ENCODE measurements around the gene NRBP1.
"Not testable (repeated sequence)": the region's sequence is repeated elsewhere in the genome, so short reads cannot be mapped to it uniquely, and the experiment has no call there.

NRBP1 gene

DNA sequence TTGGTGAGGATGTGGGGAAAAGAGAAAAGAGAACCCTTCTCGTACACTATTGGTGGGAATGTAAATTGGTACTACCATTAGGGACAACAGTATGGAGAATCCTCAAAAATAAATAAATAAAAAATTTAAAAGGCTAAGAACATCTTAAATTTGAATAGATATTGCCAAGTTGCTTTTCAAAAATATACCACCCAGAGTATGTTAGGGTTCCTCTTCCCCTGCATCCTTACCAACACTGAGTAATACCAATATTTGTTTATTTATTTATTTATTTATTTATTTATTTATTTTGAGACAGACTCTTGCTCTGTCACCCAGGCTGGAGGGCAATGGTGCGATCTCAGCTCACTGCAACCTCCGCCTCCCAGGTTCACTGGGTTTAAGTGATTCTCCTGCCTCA lies 5.5 kb upstream of the NRBP1 start:
- no peak for DNase-seq

DNA sequence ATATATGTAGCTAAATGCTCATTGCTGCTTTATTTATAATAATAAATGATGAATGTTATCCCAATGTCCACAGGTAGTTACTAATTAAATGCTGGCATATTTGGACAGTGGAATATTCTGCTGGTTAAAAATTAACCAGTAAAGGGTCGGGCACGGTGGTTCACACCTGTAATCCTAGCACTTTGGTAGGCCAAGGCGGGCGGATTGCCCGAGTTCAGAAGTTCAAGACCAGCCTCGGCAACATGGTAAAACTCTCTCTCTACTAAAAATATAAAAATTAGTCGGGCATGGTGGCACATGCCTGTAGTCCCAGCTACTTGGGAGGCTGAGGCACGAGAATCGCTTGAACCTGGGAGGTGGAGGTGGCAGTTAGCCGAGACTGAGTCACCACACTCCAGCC lies 3.4 kb upstream of the NRBP1 start:
- DNase-seq: not testable (repeated sequence)

DNA sequence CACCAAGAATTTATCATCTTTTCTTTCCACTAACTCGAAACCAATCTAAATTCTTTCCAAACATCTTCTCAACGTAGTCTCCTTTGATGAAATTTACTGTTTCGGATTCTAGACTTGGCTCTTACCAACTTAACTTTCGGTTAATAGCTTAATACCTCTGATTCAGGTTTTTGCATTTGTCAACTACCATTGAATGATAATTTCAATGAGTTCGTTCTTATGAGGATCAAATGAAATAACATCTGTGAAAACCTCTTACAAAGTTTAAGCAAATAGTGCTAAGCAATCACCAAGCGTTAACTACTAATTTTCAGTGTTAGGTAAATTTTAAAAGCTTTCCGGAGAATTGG lies 593 bp upstream of the NRBP1 start:
- DNase-seq: no peak

DNA sequence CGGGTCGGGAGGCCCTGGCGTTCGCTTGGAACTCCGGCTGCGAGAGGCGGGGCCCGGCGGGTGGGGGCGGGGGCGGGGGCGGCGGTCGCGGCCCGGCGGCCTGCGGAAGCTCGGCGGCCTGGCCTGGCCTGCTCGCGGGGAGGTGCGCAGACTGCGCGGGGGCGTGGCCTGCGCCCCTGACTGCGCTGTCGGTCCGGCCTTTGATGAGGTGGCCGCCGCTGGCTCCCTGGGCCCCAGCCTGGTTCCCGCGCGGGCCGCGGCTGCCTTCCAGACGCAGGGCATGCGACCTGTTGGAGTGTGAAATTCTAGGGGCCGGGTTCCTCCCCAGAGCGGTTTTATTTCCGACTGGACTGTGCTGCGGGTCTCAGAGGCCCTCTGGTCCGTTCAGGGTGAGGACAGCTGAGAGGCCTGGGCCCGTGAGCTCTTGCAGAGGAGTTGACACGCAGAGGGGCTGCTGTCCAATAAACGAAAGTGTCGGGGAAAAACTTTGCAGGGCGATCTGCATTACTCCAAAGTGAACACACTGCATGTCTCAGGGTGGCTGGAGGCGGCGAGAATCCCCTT lies 629 bp downstream of the NRBP1 start:
- peak; percentile 62 to 90 for DNase-seq

DNA sequence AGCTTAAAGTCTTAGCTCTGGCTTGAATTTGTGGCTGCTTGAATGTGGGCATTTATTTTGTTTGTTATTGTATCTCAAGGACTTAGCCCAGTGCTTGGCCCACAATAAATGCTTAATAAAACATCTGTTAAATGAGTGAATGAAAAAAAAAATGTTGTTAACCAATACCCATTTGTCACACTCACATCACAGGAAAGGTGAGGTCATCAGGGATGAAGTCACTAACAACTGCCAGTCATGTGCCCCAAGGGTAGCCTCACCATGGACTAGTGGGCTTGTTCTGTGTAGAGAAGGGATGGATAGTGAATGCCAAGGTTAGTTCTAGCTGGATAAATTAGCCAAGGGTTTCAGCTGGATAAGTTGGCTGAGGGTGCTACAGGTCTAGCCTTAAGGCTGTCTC lies 3.0 kb downstream of the NRBP1 start:
- DNase-seq: peak in 1 of 2 donors; percentile 21

DNA sequence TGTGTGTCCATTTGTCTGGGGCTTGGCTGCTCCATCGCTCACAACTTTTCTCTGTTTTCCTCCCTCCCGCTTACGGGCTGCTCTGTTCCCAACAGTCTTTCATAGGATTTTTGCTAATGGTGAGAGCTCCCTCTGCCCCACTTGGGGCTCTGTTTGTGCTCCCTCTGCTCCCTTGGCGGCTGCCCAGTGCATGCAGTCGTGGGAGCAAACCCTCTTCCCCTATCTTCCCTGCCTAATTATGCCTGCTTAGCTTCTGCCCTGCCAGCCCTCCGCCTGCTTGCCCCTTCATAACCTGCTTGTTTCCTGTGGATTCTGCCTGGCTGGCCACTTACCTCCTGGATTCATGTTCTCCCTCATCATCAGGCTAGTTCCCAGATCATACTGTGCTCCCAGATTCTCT lies 7.2 kb downstream of the NRBP1 start:
- no peak for DNase-seq

DNA sequence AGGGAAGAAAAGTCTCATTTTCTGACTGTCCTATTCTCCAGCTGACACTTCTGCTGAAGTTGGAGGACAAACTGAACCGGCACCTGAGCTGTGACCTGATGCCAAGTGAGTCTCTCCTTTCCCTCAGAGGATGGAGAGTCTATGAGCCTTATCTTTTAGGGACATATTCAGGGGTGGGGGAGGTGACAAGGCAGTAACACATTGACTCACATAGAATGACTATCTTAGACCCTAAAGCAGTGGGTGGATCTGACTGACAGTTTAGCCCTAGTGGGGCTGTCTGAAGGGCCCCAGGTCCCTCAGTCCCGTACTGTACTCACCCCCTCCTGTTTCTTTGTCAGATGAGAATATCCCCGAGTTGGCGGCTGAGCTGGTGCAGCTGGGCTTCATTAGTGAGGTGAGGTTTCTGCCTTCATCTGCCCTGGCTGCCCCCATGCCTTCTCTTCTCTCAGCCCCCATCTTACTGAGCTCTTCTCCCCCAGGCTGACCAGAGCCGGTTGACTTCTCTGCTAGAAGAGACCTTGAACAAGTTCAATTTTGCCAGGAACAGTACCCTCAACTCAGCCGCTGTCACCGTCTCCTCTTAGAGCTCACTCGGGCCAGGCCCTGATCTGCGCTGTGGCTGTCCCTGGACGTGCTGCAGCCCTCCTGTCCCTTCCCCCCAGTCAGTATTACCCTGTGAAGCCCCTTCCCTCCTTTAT lies 12.9 kb downstream of the NRBP1 start:
- DNase-seq: no peak

DNA sequence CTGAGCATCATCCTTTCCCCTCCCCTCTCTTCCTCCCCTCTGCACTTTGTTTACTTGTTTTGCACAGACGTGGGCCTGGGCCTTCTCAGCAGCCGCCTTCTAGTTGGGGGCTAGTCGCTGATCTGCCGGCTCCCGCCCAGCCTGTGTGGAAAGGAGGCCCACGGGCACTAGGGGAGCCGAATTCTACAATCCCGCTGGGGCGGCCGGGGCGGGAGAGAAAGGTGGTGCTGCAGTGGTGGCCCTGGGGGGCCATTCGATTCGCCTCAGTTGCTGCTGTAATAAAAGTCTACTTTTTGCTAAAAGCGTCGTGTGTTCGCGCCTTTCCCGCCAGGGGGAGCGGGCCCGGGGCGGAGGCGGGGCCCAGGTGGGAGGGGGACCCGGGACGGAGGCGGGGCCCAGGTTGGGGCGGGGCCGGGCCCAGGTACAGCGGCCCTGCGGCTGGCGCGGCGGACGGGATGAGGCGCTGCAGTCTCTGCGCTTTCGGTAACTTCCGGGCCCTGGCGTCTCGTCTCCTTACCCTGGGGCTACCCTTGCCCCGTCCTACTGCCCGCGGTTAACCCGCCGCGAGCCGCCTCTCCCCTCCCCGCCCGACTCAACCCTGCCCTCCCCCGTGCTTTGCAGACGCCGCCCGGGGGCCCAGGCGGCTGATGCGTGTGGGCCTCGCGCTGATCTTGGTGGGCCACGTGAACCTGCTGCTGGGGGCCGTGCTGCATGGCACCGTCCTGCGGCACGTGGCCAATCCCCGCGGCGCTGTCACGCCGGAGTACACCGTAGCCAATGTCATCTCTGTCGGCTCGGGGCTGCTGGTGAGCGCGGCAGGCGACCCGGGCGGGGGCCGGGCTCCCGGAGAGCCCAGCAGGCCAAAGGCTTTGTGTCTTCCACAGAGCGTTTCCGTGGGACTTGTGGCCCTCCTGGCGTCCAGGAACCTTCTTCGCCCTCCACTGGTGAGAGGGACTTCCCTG lies 13.8 kb downstream of the NRBP1 start, which contains the start of gene KRTCAP3:
KRTCAP3 (plus strand) TSS at position 424 of the 962 bp plus-strand sequence; CDS start at position 456, 32 bp downstream.
- DNase-seq: no peak

DNA sequence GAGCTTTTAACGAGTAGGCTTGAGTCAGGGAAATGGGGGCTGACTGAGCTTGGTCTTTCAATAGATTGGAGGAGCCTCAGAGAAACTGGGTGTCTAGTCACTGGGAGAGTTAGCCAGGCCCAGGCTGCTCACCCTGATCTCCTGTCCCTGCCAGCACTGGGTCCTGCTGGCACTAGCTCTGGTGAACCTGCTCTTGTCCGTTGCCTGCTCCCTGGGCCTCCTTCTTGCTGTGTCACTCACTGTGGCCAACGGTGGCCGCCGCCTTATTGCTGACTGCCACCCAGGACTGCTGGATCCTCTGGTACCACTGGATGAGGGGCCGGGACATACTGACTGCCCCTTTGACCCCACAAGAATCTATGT lies 14.5 kb downstream of the NRBP1 start:
- DNase-seq: no peak

DNA sequence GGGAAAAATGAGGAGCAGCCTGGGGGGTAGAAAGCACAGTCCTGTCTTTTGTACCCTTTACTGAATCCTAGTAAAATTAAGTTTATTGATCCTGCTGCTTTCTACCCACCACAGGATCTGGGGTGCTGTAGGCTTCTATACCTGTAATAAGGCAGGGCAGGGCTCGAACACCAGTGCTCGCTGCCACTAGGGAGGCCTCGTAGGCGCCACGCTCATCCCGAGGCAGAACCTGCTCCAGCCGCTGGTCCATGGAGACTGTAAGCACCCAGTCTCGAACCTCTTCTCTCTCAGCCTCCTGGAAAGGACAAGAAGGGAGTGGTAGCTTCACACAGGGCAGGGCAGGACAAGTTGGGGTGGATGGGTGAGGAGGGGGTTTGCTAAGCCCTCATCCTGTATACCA lies 16.7 kb downstream of the NRBP1 start:
- no peak for DNase-seq

DNA sequence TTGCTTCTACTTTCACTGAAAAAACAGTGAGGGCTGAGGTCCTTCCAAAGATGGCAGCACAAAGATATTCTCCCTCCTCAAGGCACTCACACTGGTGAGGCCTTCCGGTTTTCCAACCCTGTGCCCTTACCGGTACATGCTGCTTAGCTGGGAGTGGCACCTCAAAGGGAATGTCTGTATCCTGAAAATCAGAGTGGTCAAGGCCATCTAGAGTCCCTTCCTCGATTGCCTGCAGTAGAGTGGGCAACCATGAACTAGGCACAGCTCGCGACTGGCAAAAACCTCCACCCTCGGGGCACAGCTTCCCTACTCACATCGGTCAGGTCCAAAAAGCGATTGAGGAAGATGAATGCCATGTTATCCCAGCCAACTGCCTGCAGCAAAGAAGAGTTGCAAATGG lies 17.2 kb downstream of the NRBP1 start:
- DNase-seq: no peak

DNA sequence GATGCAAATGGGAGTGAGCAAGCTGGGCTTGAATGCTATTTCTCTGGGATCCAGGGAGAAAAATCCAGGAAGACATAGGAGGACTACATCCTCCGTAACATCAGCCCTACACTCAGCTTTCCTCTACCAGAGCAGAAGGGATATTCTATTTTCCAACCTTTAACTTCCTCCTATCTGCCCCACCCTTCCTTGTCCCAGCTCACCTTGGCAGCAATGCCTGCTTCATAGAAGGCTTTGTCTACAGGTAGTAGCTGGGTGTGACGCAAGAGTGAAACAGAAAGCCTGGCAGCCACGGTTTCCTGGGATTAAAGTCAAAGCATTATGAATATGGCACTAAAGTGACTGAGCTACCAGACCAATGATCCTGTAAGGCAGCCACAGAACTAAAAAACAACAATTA lies 17.6 kb downstream of the NRBP1 start:
- DNase-seq: no peak

DNA sequence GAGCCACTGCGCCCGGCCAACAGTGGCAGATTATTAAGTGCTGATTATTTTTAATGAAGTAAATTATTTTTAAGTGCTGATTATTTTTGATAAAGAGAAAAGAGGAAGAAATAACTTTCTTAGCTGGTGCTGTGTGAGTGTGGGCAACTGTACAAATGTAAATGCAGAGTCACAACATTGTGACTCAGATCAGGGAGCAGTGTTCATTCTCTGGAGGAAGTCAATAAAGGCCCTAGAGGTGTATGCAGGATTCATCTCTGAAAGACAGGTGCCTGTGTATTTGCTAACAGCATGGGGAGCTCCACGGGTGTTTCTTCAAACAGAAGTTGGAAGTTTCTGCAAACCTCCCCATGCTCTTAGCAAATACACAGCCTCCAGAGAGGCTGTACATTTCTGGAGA lies 19.9 kb downstream of the NRBP1 start:
- no peak for DNase-seq

DNA sequence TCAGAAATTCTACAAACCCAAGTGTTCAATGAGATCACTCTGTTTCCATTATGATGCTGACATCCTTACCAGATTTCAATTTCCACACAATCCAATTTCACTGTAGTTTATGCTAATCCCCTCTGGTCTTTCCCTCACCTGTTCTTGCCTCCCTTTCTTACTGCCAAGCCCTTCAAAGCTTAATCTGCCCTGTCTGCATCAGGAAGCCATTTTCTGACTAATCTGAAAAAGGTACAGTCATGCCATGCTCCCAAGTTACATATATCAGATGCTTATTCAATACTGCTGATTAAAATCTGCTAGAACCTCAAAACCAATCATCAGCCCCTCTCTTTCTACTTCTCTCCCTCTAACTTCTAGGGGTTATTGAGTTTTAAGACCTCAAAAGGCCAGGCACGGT lies 22.7 kb downstream of the NRBP1 start:
- DNase-seq: no peak

DNA sequence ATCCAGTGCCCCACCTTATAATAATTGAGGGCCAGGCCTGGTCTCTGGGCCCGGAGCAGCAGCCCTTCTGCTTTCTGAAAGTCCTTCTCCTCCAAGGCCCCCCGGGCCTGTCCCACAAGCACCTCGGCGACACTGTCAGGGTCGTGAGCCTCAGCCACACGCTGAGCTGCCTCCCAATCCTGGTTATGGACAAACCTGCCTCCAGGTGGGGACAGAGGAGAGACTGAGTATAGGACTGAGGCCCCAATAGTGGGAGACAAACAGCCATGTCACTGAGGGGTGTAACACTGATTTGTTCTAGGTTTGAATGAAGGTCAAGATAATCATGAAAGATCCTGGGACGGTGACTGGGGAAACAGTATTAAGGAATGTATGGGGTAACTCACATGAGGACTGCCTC lies 25.5 kb downstream of the NRBP1 start:
- no peak for DNase-seq

DNA sequence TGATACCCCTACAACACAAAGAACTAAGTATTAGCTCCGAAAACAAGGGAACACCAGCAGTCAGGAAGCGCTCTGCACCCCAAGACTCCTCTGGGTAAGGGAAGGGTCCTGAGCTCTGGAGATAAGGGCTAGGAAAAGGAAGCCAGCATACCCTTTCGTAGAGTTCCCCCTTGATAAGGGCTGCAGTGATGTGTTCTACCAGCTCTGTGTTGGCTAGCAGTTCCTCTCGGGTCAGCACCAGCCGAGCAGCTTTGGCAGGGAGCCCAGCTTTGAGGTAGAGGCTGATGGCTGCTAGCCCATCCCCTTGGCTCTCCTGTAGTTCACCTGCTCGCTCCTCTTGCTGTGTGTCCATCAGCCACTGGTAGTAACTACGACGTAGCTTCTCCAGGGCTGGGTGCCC lies 32.7 kb downstream of the NRBP1 start:
- DNase-seq: no peak

DNA sequence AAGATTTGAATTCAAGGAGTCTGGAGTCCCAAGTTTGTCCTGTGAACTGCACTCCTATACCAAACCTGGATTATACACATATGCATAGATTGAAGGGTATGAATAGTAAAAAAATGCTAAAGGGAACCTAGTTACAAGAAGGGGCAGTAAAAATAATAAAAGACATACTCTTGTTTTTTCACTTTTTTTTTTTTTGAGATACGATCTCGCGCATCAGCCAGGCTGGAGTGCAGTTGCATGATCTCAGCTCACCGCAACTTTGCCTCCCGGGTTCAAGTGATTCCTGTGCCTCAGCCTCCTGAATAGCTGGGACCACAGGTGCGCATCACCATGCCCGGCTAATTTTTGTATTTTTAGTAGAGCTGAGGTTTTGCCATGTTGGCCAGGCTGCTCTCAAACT lies 36.0 kb downstream of the NRBP1 start:
- DNase-seq: no peak

DNA sequence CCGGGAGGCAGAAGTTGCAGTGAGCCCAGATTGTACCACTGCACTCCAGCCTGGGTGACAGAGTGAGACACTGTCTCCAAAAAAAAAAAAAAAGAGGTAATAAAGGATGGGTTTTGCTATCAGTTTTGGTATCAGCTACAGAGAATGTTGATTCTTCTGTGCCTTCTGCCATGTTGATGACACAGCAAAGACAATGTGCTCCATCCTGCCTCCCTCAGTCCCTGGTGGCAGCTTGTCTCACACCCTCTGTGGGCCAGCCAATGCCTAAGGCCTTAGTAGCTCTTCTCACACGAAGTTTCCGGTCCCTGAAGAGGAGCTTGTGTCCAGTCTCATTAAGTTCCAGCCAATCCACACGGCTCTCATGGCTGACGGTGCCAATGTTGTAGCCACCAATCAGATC lies 43.5 kb downstream of the NRBP1 start:
- DNase-seq: no peak

DNA sequence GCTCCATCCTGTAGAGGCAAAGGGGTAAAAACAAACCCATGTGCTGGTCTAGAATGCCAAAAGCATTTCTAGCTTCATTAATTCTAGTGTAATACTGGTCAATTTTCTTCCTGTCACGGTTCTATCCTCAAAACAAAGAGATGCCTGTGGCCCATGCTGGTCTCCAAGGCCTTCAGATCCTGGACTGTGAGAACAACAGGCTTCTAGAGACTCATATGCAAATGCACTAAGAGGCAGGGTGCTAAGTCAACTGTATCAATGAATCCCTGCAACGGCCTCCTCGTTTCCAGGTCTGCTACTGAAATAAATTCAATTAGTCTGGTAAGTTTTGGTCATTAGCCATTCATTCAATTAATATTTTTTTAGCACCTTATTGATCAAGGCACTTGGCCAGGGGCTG lies 57.1 kb downstream of the NRBP1 start:
- no peak for DNase-seq

DNA sequence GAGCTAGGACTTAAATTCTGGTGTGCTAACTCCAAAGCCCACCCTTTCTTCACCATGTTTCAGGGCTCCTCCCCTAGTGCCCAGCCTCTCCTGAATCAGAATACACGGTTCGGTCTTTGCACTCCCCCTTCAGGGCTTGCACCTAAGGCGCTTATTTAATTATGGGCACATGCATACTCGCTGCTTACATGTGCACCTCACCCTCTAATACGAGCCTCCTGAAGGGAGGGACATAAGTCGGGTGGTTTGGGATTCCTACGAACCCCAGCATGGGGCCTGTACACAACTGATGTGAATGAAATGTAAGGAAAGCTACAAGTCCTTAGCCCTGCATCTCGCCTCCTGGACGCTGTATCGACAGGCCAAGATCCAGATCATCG lies 60.7 kb downstream of the NRBP1 start:
- DNase-seq: no peak

DNA sequence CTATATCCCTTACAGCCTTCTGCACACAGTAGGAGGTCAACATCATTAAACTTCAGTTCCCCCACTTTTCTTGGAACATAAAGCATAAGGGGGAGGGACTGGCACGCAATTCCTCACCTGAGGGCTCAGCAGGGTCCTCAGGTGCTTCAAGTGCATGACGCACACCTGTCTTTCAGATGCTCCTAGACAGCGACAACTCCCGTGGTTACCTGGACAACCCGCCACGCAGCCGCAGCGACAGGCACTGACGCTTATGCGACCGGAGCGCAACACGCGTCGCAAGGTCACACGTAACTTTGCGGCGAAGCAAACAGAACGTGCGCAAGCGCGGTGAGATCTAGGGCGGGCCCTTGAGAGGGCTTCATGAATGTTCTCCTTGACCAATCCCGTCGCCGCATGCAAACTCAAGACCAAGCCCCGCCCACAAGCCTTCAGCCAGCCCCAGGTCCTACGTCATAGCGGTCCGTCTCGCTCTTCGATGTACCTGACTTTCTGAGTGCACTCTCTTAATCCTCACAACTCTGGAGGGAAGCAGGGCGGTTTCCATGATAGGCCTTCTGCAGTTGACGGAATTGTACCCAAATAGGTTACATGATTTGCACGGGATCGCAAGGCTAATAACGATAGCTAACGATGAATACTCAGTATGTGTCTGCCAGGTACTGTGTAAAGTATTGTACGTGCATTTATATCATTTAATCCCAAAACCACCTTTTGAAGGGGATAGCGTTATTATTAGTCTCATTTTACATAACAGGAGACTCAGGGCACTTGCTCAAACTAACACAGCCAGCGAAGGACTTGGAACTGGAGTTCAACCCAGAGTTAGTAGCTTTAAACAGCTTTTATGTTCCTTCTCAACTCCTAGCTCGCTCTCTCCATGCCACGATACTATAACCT lies 61.3 kb downstream of the NRBP1 start, which contains the start of gene IFT172:
IFT172 (minus strand) TSS at position 246 of the 900 bp plus-strand sequence; CDS start at position 156, 90 bp downstream.
- DNase-seq: peak; percentile 81 to 99

Measured in bone marrow (tissue), 2 donors.